Measurements from ENCODE around the gene GCLC. TPM values are rescaled to one million over a fixed set of nuclear protein-coding genes. Genes with fewer than 3 reads are reported as not detected.

Gene GCLC
- total RNA-seq, 1 donor from 2014 or later: 16.8 TPM

- Histone ChIP-seq H3K27me3 (ENCODE audit: control insufficient read depth, insufficient read depth, low read length) (no peaks in the 10 kb centered on the region), H3K4me3 (ENCODE audit: low read depth, low read length) (no peak overlapping the region), H3K36me3 (ENCODE audit: control insufficient read depth, insufficient read depth, low read length) (no peaks in the 10 kb centered on the region)
- TF ChIP-seq CTCF (IDR thresholded peaks at IDR 0.05; ENCODE audit: insufficient read depth, low read length, poor library complexity, severe bottlenecking): no peak
- DNase-seq (ENCODE audit: low read depth): no peak
Observed at GRCh38 chr6:53527249-53527765, 17.6 kb downstream of the GCLC start.

DNA sequence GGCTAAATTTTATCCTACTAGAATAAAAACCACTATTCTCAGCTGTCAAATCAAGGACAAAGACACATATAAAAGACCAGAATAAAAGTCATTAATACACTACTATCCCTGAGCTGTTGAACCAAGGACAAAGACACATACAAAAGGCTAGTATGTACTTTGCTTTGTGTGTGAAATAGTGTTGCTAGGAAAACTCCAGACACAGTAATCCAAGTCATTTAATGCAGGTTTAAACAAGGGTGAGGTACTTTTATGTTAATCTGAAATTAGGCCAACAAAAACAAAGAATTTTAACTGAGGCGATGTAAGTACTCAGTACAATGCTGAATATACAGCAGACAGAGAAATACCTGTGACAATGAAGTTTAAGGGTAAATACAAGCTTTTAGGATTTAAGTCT, 18.9 kb downstream of the GCLC start:
- Histone ChIP-seq H3K4me3 (ENCODE audit: low read depth, low read length) (no peak overlapping the region), H3K27me3 (ENCODE audit: control insufficient read depth, insufficient read depth, low read length) (no peaks in the 10 kb centered on the region), H3K36me3 (ENCODE audit: control insufficient read depth, insufficient read depth, low read length) (no peaks in the 10 kb centered on the region)
- no peak for TF ChIP-seq CTCF (IDR thresholded peaks at IDR 0.05; ENCODE audit: insufficient read depth, low read length, poor library complexity, severe bottlenecking)
- DNase-seq (ENCODE audit: low read depth): no peak

GRCh38 chr6:53524455-53524815, 20.5 kb downstream of the GCLC start:
- H3K36me3 ChIP-seq (ENCODE audit: control insufficient read depth, insufficient read depth, low read length): no peaks in the 10 kb centered on the region
- no peak overlapping the region for H3K4me3 ChIP-seq (ENCODE audit: low read depth, low read length)
- no peak for DNase-seq (ENCODE audit: low read depth)
- H3K27me3 ChIP-seq (ENCODE audit: control insufficient read depth, insufficient read depth, low read length): no peaks in the 10 kb centered on the region
- TF ChIP-seq CTCF (IDR thresholded peaks at IDR 0.05; ENCODE audit: insufficient read depth, low read length, poor library complexity, severe bottlenecking): no peak

GRCh38 chr6:53523511-53524454, 21.1 kb downstream of the GCLC start:
- no peaks in the 10 kb centered on the region for H3K27me3 ChIP-seq (ENCODE audit: control insufficient read depth, insufficient read depth, low read length)
- no peak for TF ChIP-seq CTCF (IDR thresholded peaks at IDR 0.05; ENCODE audit: insufficient read depth, low read length, poor library complexity, severe bottlenecking)
- no peaks in the 10 kb centered on the region for H3K36me3 ChIP-seq (ENCODE audit: control insufficient read depth, insufficient read depth, low read length)
- no peak overlapping the region for H3K4me3 ChIP-seq (ENCODE audit: low read depth, low read length)
- no peak for DNase-seq (ENCODE audit: low read depth)

GRCh38 chr6:53520320-53520928, 24.5 kb downstream of the GCLC start:
- no peaks in the 10 kb centered on the region for H3K36me3 ChIP-seq (ENCODE audit: control insufficient read depth, insufficient read depth, low read length)
- TF ChIP-seq CTCF (IDR thresholded peaks at IDR 0.05; ENCODE audit: insufficient read depth, low read length, poor library complexity, severe bottlenecking): no peak
- no peak for DNase-seq (ENCODE audit: low read depth)
- H3K27me3 ChIP-seq (ENCODE audit: control insufficient read depth, insufficient read depth, low read length): no peaks in the 10 kb centered on the region
- no peak overlapping the region for H3K4me3 ChIP-seq (ENCODE audit: low read depth, low read length)
